Thyroid gland (tissue), 4 donors: ENCODE data around the gene PSENEN. TPM values are rescaled to one million over a fixed set of nuclear protein-coding genes. Genes with fewer than 3 reads are reported as not detected.

Experiments
- DNase-seq, 2 donors: peaks; one replicate each; pipeline ENCODE4 v3.0.0-alpha.2; 2019
- H3K27ac ChIP-seq, 3 donors: fragments of 200-600 bp; sonication (generic); 1 replicate in 2 of 3; 2 replicates in 1 of 3; pipeline ENCODE4 v1.5.1; 2016 to 2019; ENCODE audit warnings: mild to moderate bottlenecking in 1 of 3, moderate library complexity in 1 of 3
- H3K27me3 ChIP-seq: fragments of 200-600 bp; sonication (generic); one replicate; pipeline ENCODE4 v1.5.1; 2019
- H3K36me3 ChIP-seq, 2 donors: fragments of 200-600 bp; sonication (generic); one replicate each; pipeline ENCODE4 v1.5.1; 2016 to 2019
- H3K4me1 ChIP-seq, 2 donors: fragments of 200-600 bp; sonication (generic); one replicate each; pipeline ENCODE4 v1.5.1; 2017 to 2019
- H3K4me3 ChIP-seq, 3 donors: fragments of 200-600 bp; sonication (generic); replicated peaks in 1 of 3; 1 replicate in 2 of 3; 2 replicates in 1 of 3; pipeline ENCODE4 v1.5.1; 2016; ENCODE audit warnings: mild to moderate bottlenecking in 1 of 3
- H3K9me3 ChIP-seq: fragments of 200-600 bp; sonication (generic); one replicate; pipeline ENCODE4 v1.5.1; 2017
- POLR2A ChIP-seq, 2 donors: fragments of 450-650 bp; IDR thresholded peaks; one replicate each; pipeline ENCODE4 v1.6.1; 2017; ENCODE audit warnings: antibody characterized with exemption in 2 of 2, mild to moderate bottlenecking in 2 of 2, moderate library complexity in 1 of 2
- WGBS, 2 donors: methylation state at CpG; one replicate each; pipeline ENCODE4 v1.1.5; 2017; 5-methylcytosine and 5-hydroxymethylcytosine counted together
- intact Hi-C: fragments of 100-400 bp; cut with DNase I; formaldehyde crosslinking; loops from one replicate; pipeline ENCODE4 v1.15.1; 2023
- total RNA-seq, 4 donors: library from RNA; depleted of rRNA; stranded (reverse); fragments of >200 nt; gene quantifications; one replicate each; pipeline ENCODE4 v1.2.3, GENCODE V29; 2016
- TF ChIP-seq, protein P1 (sequence below), 6 experiments: fragments of 200-600 bp in 3 of 6; fragments of 450-650 bp in 3 of 6; sonication (generic) in 3 of 6; IDR thresholded peaks; one replicate each; pipeline ENCODE4 v1.5.1; 2016 to 2019; ENCODE audit warnings: antibody characterized with exemption in 6 of 6, mild to moderate bottlenecking in 2 of 6, inconsistent platforms in 1 of 6, moderate library complexity in 1 of 6

The PSENEN gene
- total RNA-seq, 4 donors from 2014 or later = 34.0 to 73.8 (median 40.5) TPM

DNA sequence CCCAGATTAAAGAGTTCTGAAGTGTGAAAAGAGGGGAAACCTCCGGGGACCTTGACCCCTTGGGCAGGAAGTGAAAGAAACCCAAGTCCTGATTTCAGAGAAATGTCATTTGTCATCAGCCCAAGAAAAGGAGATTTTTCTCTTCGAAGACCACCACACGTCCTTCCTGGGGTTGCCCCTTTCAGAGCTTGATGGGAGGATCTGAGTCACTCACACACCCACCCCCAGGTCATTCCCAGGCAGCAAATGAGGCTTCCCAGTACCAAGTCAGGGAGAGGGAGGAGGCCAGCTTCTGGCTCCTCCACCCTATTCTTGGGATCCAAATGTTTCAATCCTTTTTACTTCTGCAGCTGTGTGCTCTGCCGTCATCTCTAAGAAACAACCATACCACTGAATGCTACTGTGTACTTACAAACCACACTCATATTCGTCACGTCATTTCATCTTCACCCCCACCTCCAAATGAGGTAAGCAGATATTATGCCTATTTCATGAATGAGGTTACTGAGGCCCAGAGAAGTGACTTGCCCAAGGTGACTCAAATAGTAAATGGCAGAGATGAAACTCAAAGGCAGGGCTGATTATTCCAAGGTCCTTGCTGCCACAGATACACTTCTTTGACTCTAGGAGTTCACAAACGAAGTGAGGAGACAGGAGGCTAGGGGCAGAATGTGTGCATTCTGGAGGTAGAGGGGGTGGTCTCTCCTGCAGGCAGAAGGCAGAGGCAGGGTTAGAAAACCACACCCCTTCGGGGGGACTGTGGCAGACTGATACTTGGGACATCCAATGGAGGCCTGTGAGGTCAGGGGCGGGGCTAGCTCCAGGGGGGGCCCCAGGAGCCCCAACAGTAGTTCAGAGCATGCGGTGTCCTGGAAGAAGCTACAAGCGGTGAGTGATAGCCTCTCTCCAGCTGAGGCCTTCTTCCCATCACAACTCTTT, 32.6 kb upstream of the PSENEN start:
- TF ChIP-seq, protein P1, sequence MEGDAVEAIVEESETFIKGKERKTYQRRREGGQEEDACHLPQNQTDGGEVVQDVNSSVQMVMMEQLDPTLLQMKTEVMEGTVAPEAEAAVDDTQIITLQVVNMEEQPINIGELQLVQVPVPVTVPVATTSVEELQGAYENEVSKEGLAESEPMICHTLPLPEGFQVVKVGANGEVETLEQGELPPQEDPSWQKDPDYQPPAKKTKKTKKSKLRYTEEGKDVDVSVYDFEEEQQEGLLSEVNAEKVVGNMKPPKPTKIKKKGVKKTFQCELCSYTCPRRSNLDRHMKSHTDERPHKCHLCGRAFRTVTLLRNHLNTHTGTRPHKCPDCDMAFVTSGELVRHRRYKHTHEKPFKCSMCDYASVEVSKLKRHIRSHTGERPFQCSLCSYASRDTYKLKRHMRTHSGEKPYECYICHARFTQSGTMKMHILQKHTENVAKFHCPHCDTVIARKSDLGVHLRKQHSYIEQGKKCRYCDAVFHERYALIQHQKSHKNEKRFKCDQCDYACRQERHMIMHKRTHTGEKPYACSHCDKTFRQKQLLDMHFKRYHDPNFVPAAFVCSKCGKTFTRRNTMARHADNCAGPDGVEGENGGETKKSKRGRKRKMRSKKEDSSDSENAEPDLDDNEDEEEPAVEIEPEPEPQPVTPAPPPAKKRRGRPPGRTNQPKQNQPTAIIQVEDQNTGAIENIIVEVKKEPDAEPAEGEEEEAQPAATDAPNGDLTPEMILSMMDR (IDR thresholded peaks at IDR 0.05) = no peak
- no peak for TF ChIP-seq POLR2A (IDR thresholded peaks at IDR 0.05)
- 78 to 80% methylated on average over 11 of the region's 11 CpGs for WGBS, 2 donors
- intact Hi-C loops = no loop called here

DNA sequence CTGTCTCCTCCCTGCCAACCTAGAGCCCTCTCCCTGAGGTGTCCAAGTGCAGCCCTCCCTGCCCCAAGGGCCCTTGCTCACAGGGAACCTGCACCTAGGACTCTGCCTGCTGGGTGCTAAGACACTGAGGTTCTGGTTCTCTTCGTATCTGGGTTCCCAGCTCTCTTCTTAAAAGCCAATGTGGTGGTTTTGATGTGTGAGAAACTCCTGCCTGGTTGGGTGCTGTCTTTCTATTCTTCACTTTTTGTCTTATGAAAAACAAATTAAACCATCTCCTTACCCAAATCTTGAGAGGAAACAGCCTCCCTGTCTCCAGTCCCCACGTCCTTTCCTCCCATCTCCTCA, 32.0 kb upstream of the PSENEN start:
- no peak for DNase-seq
- TF ChIP-seq, protein P1 (IDR thresholded peaks at IDR 0.05) = no peak
- TF ChIP-seq POLR2A (IDR thresholded peaks at IDR 0.05) = no peak
- intact Hi-C loops = no loop called here
- 81 to 84% methylated on average over 2 of the region's 2 CpGs for WGBS, 2 donors
- Histone ChIP-seq H3K4me1 (peaks cover 10% of the 10 kb centered on the region in 2 donors), H3K4me3 (no peak overlapping the region), H3K27ac (no peak overlapping the region), H3K36me3 (no peaks in the 10 kb centered on the region), H3K27me3 (no peaks in the 10 kb centered on the region), H3K9me3 (no peaks in the 10 kb centered on the region)

More for the DNA sequence above, 32.6 kb upstream of the PSENEN start:
- H3K4me1 ChIP-seq = peaks cover 10% of the 10 kb centered on the region in 2 donors
- no peak overlapping the region for H3K4me3 ChIP-seq
- H3K27ac ChIP-seq = no peak overlapping the region
- H3K27me3 ChIP-seq = no peaks in the 10 kb centered on the region
- no peaks in the 10 kb centered on the region for H3K36me3 ChIP-seq
- H3K9me3 ChIP-seq = no peaks in the 10 kb centered on the region
- DNase-seq = no peak

DNA sequence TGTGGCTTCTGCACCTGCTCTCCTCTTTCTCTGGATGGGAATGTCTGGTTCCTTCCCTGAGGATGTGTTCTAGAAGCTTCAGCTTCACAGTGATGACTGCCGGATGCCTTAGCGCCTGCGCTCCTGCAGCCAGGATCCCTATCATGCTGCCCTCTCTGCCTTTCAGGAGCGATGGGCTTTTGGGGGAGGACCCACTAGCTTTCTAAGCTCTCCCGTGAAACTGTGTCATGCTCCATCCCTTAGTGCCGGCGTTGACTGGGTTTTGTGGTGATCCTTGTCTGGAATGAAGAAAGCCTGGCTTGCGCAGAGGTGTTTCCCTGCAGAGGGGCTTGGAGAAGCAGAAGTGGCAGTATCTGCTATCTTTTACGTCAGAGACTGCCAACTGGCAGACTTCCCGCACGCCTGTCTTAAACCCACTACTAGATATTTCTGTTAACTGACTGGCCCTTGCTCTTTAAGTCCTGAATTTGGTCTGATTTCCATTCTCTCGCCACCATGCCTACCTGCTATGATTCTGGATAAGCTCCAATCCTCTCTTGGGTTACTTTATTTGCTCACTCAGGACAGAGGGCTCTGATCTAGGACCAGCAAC, 31.5 kb upstream of the PSENEN start:
- Histone ChIP-seq H3K27me3 (no peaks in the 10 kb centered on the region), H3K27ac (no peak overlapping the region), H3K9me3 (no peaks in the 10 kb centered on the region), H3K36me3 (no peaks in the 10 kb centered on the region), H3K4me3 (no peak overlapping the region), H3K4me1 (peaks cover 14 to 15% of the 10 kb centered on the region in 2 donors)
- WGBS, 2 donors = 82 to 83% methylated on average over 12 of the region's 12 CpGs
- TF ChIP-seq, protein P1 (IDR thresholded peaks at IDR 0.05) = no peak
- DNase-seq = no peak
- intact Hi-C loops = no loop called here

DNA sequence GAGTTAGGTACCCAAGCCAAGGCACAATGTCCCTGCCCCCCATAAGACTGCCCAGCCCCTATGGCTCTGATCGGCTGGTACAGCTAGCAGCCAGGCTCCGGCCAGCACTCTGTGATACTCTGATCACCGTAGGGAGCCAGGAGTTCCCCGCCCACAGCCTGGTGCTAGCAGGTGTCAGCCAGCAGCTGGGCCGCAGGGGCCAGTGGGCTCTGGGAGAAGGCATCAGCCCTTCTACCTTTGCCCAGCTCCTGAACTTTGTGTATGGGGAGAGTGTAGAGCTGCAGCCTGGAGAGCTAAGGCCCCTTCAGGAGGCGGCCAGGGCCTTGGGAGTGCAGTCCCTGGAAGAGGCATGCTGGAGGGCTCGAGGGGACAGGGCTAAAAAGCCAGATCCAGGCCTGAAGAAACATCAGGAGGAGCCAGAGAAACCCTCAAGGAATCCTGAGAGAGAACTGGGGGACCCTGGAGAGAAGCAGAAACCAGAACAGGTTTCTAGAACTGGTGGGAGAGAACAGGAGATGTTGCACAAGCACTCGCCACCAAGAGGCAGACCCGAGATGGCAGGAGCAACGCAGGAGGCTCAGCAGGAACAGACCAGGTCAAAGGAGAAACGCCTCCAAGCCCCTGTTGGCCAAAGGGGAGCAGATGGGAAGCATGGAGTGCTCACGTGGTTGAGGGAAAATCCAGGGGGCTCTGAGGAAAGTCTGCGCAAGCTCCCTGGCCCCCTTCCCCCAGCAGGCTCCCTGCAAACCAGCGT, 30.7 kb upstream of the PSENEN start:
- Histone ChIP-seq H3K27ac (no peak overlapping the region), H3K27me3 (no peaks in the 10 kb centered on the region), H3K9me3 (no peaks in the 10 kb centered on the region), H3K4me3 (no peak overlapping the region), H3K4me1 (peaks cover 18 to 22% of the 10 kb centered on the region in 2 donors), H3K36me3 (no peaks in the 10 kb centered on the region)
- TF ChIP-seq POLR2A (IDR thresholded peaks at IDR 0.05) = no peak
- TF ChIP-seq, protein P1 (IDR thresholded peaks at IDR 0.05) = no peak
- intact Hi-C loops = loop anchor here (5.0 kb wide), 1 partner anchor 167 kb away; the partner anchor contains the start of gene TMEM147
- DNase-seq = no peak
- 76 to 77% methylated on average over 14 of the region's 14 CpGs for WGBS, 2 donors
